ENCODE data around the gene IL17REL. TPM values are rescaled to one million over a fixed set of nuclear protein-coding genes. Genes with fewer than 3 reads are reported as not detected.

Gene IL17REL
- total RNA-seq, 1 donor from 2014 or later: not detected

DNA sequence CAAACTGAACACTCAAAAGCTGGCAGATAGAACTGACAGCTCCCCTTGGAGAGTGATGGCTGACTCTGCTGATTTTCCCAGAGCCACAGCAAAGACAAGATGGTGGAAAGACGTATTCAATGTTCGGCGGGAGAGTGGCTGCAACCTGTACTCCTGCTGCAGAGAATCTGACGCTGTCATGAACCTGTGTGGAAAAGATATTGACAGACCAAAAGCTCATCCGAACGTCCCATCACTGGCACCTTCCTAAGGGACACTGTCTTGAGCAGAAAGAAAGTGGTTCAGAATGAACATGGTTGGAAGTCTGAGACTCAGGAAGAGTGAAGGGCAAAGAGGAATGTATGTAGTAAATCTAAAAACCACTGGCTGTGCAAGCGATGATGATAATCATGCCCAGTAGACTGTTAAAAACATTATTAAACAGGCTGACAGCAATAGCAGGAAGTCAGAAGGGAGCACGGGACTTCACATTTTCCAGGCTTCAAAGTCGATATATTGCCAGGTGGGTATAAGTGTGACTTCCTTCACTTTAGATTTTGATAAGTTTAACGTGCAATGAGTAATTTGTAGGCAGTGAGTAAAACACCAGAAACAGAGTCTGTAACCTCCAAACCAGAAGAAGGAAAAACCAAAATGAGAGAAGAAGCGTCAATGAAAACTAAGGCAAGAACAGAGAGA, 6.2 kb upstream of the IL17REL start:
- no peak for DNase-seq (ENCODE audit: low read depth)
- TF ChIP-seq, protein P1, sequence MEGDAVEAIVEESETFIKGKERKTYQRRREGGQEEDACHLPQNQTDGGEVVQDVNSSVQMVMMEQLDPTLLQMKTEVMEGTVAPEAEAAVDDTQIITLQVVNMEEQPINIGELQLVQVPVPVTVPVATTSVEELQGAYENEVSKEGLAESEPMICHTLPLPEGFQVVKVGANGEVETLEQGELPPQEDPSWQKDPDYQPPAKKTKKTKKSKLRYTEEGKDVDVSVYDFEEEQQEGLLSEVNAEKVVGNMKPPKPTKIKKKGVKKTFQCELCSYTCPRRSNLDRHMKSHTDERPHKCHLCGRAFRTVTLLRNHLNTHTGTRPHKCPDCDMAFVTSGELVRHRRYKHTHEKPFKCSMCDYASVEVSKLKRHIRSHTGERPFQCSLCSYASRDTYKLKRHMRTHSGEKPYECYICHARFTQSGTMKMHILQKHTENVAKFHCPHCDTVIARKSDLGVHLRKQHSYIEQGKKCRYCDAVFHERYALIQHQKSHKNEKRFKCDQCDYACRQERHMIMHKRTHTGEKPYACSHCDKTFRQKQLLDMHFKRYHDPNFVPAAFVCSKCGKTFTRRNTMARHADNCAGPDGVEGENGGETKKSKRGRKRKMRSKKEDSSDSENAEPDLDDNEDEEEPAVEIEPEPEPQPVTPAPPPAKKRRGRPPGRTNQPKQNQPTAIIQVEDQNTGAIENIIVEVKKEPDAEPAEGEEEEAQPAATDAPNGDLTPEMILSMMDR (conservative IDR thresholded peaks at IDR 0.05; ENCODE audit: low read depth, low read length): no peak
- H3K4me3 ChIP-seq (ENCODE audit: low read depth, low read length): no peak overlapping the region

DNA sequence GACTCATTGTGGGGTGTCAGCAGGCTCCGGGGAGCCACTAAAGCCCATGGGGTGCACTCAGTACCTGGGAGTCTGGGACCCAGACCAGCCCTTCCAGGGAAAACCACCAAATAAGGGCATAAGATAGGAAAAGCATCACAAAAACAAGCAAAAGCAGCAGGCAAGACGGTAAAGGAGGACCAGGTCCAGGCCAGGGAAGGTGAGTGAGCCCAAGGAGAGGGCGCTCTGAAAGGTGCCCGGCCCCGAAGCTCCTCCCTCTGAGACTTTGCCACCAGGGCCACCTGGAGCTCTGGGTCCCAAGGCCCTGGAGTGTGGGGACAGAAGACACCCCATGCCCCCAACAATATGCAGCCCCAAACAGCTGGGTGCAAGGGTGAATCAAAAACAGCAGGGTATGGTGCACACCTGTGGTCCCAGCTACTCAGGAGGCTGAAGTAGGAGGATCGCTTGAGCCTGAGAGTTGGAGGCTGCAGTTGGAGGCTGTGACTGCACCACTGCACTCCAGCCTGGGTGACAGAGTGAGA, 5.2 kb upstream of the IL17REL start:
- no peak overlapping the region for H3K4me3 ChIP-seq (ENCODE audit: low read depth, low read length)
- TF ChIP-seq, protein P1 (conservative IDR thresholded peaks at IDR 0.05; ENCODE audit: low read depth, low read length): no peak
- DNase-seq (ENCODE audit: low read depth): no peak

DNA sequence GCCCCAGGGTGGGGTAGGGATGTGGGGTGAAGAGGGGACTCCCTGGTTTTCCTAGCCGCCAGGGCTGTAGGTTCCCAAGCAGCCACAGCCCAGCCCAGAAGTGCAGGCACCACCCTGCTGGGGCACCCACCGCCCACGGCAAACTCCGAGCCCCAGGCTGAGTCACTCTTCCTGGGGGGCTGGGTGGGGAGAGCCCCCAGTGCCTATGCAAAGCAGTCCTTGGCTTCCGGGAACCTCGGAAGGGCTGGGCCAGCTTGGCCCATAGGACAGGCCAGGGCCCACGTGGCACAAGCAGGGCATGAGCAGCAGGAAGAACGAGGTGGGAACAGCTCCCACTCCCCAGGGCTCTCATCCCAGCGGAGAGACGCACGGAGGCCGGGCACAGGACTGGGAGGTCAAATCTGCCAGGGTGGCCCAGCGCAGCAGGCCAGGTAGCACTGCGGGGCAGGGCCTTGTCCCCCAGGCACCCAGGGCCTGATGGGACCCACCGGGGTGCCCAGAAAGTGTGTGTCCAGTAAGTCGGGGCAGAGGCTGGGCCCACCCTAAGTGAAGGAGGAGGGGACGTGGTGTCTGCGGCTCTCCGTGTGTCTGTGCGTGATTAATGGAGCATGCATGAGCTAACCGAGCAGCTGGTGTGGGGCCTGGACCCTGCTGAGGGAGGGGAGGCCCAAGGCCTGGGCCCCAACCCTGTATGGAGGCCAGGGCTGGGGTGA, 4.6 kb upstream of the IL17REL start:
- DNase-seq (ENCODE audit: low read depth): no peak
- no peak overlapping the region for H3K4me3 ChIP-seq (ENCODE audit: low read depth, low read length)
- TF ChIP-seq, protein P1 (conservative IDR thresholded peaks at IDR 0.05; ENCODE audit: low read depth, low read length): no peak

DNA sequence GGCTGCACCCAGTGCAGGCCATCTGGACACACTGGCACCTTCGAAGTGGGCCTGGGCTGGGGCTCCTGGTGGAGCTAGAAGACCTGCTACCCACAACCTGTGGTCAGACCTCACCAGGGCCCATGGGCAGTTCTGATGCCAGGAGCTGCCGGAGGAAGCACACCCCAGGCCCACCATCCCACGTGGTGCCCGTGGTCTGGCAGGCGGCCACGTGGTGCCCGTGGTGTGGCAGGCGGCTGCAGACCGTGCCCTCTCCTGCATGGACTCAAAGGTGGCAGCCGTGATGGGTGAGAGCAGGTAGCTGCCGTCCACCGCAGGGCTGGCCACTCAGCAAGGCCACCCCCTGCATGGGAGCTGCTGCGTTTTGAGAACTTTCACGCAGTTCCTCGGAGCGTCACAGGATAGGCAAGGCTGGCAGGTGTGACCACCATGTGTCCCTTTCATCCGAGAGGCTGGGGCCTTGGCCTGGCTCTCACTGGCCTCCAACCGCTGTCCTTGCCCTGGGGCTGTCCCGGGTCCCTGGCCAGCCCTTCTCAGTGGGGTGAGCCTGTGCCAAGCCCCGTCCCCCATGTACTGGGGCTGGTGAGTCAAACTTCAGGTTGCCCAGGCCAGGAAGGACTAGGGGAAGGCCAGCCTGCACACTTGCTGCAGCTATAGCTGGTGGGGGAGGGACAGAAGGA, 3.9 kb upstream of the IL17REL start:
- DNase-seq (ENCODE audit: low read depth): no peak
- TF ChIP-seq, protein P1 (conservative IDR thresholded peaks at IDR 0.05; ENCODE audit: low read depth, low read length): no peak
- no peak overlapping the region for H3K4me3 ChIP-seq (ENCODE audit: low read depth, low read length)

DNA sequence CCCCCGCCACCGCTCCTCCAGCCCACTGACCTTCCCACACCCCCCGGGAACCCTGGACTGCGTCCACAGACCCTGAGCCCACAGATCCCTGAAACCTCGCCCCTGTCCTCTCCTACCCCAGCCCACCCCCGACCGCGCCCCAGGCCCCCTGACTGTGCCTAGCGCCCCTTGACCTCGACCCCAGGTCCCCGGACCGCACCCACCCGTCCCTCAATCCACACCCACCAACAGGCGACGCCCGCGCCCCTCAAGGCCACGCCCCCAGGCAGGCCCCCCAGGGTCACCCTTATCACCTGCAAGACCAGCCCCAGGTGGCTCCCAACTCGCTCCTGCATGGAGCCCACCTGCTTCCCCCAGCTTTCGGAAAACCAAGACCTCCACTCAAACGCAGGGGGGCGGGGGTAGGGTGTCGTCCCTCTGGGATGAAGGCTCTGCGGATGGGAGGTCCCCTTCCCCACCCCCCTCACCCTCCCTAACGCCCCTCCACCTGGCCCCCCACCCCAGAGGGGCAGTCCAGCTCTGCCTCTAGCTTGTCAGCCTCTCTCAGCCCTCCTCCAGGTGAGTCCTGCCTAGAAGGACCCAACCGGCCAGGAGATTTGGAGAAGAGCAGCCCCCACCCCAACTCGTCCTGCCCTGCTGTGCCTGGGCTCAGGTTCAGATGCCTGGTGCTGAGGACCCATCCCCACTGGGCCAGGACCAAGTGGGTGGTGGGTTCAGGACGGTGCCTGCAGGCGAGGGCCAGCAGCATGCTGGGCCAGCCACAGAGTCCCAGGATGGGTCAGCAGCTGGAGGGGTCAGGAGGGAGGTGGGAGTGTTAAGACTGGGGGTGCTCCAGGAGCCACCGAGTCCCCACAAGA, 3.1 kb upstream of the IL17REL start:
- no peak overlapping the region for H3K4me3 ChIP-seq (ENCODE audit: low read depth, low read length)
- DNase-seq (ENCODE audit: low read depth): no peak
- TF ChIP-seq, protein P1 (conservative IDR thresholded peaks at IDR 0.05; ENCODE audit: low read depth, low read length): no peak

DNA sequence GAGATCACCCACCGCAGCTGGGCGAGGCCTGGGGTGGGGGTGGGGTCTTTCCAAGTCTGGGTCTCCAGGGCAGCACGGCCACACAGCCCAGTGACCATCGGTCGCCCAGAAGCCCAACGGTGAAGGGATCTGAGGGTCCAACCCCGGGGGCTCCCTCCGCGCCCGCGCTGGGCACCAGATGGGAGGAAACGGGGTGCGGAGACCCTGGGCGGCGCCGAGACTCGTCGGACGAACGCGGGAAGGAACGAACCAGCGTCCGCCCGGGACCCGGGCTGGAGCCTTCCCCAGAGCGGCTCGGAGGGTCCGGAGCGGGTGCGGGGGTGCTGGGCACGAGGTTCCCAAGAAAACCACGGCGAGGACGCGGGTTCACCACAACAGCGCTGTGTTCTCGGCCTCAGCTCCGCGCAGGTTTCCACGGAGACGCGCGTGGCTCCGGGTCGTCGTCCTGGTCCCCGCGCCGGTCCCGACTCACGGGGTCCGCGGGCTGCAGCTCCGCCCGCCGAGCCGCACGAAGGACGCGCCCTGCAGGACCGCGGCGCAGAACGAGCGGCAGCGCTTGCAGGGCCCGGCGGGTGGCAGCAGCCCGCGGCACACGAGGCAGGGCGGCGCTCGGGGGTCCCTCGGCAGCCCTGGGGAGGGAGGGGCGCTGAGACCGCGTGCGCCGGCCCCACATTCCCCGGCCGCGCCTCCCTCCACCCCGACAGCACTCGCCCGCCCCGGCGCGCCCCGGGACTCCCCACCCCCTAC, 2.3 kb upstream of the IL17REL start:
- TF ChIP-seq, protein P1 (conservative IDR thresholded peaks at IDR 0.05; ENCODE audit: low read depth, low read length): no peak
- no peak overlapping the region for H3K4me3 ChIP-seq (ENCODE audit: low read depth, low read length)
- no peak for DNase-seq (ENCODE audit: low read depth)
